Measurements from ENCODE around the gene DGKZ. TPM values are rescaled to one million over a fixed set of nuclear protein-coding genes. Genes with fewer than 3 reads are reported as not detected.

Gene DGKZ
- total and polyA plus RNA-seq, 9 donors = 8.9 to 46.0 (median 29.4) TPM

- intact Hi-C loops (cut with DNase I) = loop anchor here in 1 of 4 donors (10.0 kb wide), 1 partner anchor 343 kb away; no protein-coding TSS in a partner anchor
- H3K27me3 ChIP-seq = no peaks in the 10 kb centered on the region
- H3K4me1 ChIP-seq (ENCODE audit: insufficient read depth) = no peaks in the 10 kb centered on the region
- no peaks in the 10 kb centered on the region for H3K9me3 ChIP-seq
- WGBS, 3 donors = 85 to 92% (median 92%) methylated on average over 3 of the region's 3 CpGs
- no peak for TF ChIP-seq POLR2A (IDR thresholded peaks at IDR 0.05)
- TF ChIP-seq CTCF (IDR thresholded peaks at IDR 0.05) = no peak
- TF ChIP-seq EP300 (IDR thresholded peaks at IDR 0.05) = no peak
- DNase-seq = no peak
- no peaks in the 10 kb centered on the region for H3K36me3 ChIP-seq
- no peak overlapping the region for H3K4me3 ChIP-seq
- no peak overlapping the region for H3K27ac ChIP-seq
These were observed 39.9 kb upstream of the DGKZ start for GRCh38 chr11:46307369-46307768.

GRCh38 chr11:46307785-46308341 is 39.4 kb upstream of the DGKZ start:
- no peaks in the 10 kb centered on the region for H3K27me3 ChIP-seq
- intact Hi-C loops (cut with DNase I) = loop anchor here (1.0 to 10.0 kb wide), 3 partner anchors 69 to 343 kb away; no protein-coding TSS in a partner anchor
- TF ChIP-seq EP300 (IDR thresholded peaks at IDR 0.05) = no peak
- TF ChIP-seq POLR2A (IDR thresholded peaks at IDR 0.05) = no peak
- TF ChIP-seq CTCF (IDR thresholded peaks at IDR 0.05) = no peak
- H3K4me3 ChIP-seq = no peak overlapping the region
- WGBS, 3 donors = 73 to 81% (median 74%) methylated on average over 13 to 14 of the region's 14 CpGs
- H3K36me3 ChIP-seq = no peaks in the 10 kb centered on the region
- H3K27ac ChIP-seq = no peak overlapping the region
- H3K9me3 ChIP-seq = no peaks in the 10 kb centered on the region
- DNase-seq = no peak
- H3K4me1 ChIP-seq (ENCODE audit: insufficient read depth) = no peaks in the 10 kb centered on the region

GRCh38 chr11:46308631-46309419 is 38.4 kb upstream of the DGKZ start:
- no peak overlapping the region for H3K4me3 ChIP-seq
- intact Hi-C loops (cut with DNase I) = loop anchor here (1.0 to 10.0 kb wide), 3 partner anchors 70 to 344 kb away; no protein-coding TSS in a partner anchor
- no peaks in the 10 kb centered on the region for H3K9me3 ChIP-seq
- H3K27me3 ChIP-seq = no peaks in the 10 kb centered on the region
- H3K36me3 ChIP-seq = no peaks in the 10 kb centered on the region
- no peaks in the 10 kb centered on the region for H3K4me1 ChIP-seq (ENCODE audit: insufficient read depth)
- 26 to 32% (median 31%) methylated on average over 12 of the region's 12 CpGs for WGBS, 3 donors
- H3K27ac ChIP-seq = no peak overlapping the region
- peak; percentile 68 to 89 (median 84) for DNase-seq
- no peak for TF ChIP-seq EP300 (IDR thresholded peaks at IDR 0.05)
- peak; percentile 86 to 93 (median 92) for TF ChIP-seq CTCF (IDR thresholded peaks at IDR 0.05)
- no peak for TF ChIP-seq POLR2A (IDR thresholded peaks at IDR 0.05)

- no peak overlapping the region for H3K27ac ChIP-seq
- H3K4me1 ChIP-seq (ENCODE audit: insufficient read depth) = no peaks in the 10 kb centered on the region
- no peaks in the 10 kb centered on the region for H3K27me3 ChIP-seq
- WGBS, 3 donors = 61 to 71% (median 67%) methylated on average over 4 of the region's 4 CpGs
- no peaks in the 10 kb centered on the region for H3K9me3 ChIP-seq
- no peak for TF ChIP-seq EP300 (IDR thresholded peaks at IDR 0.05)
- no peak for TF ChIP-seq CTCF (IDR thresholded peaks at IDR 0.05)
- TF ChIP-seq POLR2A (IDR thresholded peaks at IDR 0.05) = no peak
- DNase-seq = no peak
- no peaks in the 10 kb centered on the region for H3K36me3 ChIP-seq
- intact Hi-C loops (cut with DNase I) = loop anchor here in 3 of 4 donors (2.0 to 10.0 kb wide), 2 partner anchors 71 to 345 kb away; no protein-coding TSS in a partner anchor
- H3K4me3 ChIP-seq = no peak overlapping the region
These were observed 37.4 kb upstream of the DGKZ start for GRCh38 chr11:46309814-46310259.
